ENCODE data around the gene ABHD16A.

The ABHD16A gene

DNA sequence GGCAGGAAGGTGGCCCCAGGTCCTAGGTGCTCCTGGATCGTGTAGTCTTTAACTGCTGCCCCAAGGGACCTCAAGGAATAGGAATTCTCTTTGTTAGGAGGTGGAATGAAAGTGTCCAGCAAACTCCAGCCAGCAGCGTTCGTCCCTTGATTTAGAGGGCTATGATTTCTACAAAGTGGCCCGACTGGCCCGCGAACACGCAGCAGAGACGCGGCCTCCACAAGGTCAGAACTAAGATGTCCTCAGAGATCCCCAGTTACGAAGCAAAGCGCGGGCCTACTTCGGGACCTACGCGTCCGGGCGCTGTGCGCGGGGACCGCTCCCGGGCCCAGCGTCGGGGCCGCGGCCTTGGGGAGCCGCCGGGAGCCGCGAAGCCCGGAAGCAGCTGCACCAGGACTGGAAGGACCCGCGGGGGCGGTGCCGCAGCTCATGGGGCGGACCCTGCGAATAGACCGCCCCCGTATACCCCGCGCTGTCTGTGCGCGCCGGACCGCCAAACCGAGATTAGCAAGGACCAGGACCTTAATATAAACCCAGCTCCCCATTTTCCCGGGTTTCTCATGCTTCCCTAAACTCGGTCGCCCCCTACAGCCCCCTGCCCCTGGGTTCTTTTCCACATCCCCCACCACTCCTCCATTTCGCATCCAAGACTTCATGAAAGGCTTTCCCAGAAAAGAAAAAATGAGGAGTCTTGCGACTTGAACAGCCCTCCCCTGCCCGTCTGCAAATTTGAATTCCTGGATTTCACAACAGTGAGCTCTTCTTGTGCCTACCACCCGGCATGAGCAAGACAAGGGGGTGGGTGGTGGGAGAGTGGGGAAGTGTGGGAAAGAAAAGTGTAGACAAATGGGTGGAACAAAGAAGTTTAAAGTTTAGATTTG lies 42.5 kb downstream of the ABHD16A start, which contains the start of gene C6orf47:
Gene C6orf47, minus strand, starts transcription at position 398 of the 881 bp plus-strand sequence. CDS start 831 bp downstream, outside the sequence.
- peak; percentile 70 for DNase-seq

DNA sequence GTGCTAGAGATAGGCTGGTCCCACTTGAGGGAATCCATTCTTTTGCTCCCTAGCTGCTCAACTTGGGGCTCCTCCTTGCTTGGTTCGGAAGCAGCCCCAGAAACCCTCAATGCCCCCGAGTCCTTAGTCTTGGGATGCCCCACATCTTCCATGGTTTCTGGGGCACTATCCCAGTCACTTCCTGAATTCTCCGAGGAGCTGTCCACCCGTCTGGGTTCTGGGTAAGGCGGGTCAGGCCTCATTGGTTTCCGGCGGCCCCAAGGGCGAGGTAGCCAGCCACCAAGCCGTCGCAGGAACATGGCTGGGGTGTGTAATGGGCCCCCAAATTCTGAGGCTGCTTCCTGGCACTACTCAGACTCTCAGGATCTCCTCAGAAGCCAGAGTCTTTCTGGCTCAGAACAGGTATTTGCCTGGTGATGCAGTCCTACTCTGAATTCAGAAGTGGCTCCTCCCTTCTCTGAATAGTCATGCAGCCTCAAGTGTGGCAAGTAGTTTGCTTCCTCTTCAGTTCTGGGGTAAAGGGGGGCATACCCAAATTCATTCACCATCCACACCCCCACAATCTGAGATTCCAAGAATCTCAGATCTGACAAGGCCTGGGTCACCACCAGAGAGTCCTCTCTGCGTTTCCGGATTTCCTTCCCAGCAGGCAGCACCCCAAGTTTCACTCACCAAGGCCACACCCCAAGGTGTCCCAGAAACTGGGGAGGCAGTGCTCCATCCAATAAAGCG lies 43.3 kb downstream of the ABHD16A start:
- no peak for DNase-seq

DNA sequence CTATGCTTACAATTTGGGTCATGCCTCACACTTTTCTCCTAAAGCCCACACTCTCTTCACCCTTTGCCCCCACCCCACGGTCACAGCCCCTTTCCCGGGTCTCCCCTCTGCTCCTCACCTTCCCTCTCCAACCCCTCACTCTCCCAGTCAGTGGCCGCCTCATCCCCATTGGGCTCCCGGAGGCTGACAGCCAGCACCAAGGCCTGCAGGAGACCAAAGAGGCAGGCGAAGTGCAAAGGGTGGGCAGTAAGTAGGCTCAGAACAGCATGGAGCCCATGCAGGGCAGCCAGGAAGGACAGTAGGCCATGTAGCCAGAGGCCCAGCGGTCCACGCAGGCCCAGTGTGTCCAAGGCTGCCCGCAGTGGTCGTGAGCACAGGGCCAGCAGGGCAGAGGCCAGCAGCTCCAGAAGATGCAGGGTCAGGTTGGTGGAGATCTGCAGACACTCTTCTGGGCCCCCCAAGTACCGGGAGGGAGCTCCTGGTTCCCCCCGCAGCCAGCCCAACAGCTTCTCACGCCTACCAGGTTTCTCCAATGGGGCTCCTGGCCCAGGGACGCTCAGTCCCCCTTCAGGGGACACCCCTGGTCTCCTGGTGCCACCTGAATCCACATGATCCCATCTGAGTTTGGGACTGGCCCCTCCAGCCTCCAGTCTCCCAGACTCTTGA lies 44.0 kb downstream of the ABHD16A start:
- no peak for DNase-seq

DNA sequence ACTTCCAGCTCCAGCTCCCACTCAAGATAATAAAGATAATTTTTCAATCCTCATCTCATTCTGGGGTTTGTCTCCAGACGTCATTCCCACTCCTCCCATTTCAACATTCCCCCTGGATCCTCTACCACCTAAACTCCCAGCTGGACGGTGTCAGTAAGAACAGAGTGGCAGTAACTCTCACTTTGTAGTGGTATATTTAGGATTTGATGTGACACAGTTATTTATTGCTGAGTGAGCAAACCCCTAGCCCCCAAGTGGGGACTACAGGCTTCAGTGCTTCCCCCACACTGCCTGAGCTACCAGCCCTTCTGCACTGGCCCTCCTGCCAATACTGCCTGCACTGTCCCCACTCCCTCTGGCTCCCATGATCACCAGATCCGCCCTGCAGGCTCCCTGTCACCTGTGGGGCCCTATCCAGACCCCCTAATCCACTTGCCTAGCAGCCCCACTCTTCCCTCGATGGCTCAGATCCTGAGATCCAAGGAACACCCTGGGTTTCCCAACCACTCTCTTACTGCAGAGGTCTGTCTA lies 44.9 kb downstream of the ABHD16A start:
- DNase-seq: no peak

DNA sequence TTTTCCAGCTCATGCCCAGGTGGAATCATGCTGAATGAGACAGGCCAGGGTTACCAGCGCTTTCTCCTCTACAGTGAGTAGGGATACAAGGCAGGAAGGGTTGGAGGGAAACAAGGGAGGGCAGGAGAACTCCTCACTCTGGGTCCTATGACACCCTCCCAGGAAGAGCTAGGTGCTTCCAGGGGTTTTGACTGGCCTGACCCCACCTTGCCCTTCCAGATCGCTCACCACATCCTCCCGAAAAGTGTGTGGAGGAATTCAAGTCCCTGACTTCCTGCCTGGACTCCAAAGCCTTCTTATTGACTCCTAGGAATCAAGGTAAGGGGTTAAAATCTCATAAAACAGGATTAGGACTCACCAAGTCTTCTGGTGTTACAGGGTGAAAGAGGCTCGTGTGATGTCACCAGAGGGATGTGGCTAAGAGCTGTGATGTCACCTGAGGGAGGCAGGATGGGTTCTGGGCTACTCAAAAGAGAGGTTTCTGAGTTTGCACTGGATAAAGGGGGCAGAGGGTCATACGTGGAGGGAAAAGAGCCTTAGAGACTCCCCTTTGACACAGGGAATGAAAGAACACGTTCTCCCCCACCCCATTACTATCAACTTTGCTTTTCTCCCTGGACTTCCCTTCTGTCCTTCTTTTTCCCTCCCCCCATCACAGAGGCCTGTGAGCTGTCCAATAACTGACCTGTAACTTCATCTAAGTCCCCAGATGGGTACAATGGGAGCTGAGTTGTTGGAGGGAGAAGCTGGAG lies 45.5 kb downstream of the ABHD16A start:
- no peak for DNase-seq

DNA sequence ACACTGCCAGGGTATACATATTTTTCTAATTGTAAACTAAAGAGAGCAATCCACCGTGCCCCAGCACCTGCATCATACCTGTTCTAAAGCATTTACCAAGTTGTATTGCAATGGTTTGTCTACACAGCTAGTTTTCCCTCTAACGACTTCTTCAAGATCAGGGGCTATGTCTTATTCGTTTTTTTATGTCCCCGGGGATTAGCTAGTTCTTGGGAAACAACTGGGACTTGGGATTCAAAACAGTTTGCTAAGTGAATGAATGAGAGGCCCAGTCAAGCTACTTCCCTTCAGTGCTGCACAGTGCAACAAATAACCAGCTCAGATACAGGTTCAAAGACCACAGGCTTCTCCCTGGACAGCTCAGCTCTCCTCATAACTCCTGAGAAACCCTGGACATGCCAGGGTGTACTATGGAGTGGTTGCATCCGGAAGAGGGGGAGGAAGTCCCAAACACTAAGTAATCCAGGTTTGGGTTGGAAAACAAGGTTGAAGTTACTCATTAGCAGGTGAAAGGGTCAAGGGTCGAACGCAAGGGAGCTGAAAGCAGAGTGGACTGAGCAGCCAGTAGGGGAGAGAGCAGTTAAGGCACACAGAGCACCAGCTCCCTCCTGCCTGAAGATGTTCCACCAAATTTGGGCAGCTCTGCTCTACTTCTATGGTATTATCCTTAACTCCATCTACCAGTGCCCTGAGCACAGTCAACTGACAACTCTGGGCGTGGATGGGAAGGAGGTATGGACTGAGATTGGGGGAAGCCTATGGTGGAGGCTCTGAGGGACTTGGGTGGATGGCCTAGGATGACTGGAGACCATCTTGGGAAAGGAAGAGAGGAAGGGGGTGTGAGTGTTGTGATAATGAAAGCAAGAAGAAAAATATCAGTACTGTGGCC lies 47.5 kb downstream of the ABHD16A start, which contains the start of gene APOM:
Gene APOM, plus strand, starts transcription at position 546 of the 889 bp plus-strand sequence. Its CDS starts 73 bp downstream, at position 619.
- no peak for DNase-seq

DNA sequence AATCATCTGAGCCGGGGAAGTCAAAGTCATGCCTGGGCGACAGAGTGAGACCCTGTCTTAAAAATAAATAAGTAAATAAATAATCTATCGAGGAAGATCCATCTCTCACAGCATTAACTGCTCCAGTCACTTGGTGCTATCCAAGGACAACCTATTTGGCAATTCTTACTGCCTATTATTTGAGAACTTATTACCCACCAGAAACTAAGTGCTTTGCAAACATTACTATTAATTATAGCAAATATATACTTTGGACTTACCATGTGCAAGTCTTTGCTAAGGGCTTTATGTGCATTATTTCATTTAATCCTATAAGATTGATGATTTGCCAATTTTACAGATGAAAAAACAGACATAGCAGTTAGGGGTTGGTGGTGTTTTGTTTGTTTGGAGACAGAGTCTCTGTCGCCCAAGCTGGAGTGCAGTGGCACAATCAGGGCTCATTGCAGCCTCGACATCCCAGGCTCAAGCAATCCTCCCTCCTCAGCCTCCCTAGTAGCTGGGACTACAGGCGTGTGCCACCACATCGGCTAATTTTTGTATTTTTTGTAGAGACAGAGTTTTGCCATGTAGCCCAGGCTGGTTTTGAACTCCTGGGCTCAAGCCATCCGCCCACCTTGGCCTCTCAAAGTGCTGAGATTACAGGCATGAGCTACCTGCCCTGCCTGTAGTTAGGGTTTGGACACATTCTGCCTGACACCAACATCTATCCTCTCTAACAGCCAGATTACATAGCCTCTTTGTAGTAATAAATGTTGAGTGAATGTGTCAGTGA lies 48.4 kb downstream of the ABHD16A start:
- DNase-seq: no peak

DNA sequence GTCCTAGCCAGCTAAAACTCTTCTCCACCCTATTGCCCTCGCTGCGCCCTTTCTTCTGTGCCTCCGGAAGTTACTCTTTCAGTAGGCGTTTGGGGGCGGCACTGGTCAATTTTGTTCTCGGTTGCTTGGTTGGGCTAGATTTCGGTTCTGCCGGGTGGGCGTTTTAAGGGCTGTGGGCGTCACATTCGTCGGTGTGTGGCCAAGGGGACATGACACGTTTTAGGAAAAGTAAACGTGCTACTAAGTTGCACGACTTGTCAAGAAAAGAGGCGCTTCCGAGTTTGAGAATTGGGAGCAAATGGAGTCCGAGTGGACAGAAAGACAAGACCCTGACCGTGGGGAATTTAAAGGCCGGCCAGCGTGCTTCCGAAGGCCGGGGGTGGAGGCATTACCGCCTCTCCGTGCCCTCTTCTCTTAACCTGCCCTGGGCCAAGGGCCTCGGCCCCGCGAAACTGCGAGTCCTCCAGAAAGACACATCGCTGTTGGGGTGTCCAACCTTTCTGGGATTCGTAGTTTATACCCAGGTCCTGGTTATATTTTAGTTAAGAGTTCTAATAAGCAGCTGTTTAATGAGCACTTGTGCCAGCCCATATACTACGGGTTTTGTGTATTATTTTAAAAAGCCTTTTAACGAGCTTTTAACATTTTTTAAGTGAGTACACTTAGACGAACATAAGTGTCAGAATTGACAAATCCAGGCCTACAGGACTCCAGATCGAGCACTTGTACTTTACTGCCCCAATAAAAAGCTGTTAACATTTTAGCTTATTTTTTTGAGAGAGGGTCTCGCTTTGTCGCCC lies 50.0 kb downstream of the ABHD16A start:
- DNase-seq: no peak

DNA sequence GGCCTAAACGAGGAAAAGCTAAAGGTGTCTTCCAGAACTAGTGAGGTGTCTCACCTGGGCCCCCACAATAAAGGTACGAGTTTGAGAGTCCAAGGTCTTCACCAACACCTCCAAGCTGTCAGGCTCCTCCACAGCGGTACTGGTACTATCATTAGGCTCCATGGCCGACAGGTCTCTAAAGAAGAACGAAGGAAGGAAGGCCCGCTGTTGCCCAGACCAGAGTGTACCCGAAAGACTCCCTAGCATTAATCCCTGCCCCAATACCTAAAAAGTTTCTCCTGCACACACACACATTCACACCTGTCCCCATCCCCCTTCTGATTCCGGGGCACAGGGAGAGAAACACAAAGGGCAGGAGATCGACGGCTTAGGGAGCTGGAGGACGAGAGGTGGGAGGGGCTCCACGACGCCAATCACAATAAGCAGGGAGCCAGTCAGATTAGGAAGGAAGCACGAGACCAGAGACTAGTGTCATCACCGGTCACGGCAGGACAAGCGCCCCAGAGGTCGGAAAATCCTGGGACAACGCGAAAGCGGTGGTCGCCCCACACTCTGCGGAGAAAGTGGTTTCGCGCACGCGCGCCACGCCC lies 51.4 kb downstream of the ABHD16A start:
- DNase-seq: peak; percentile 61

DNA sequence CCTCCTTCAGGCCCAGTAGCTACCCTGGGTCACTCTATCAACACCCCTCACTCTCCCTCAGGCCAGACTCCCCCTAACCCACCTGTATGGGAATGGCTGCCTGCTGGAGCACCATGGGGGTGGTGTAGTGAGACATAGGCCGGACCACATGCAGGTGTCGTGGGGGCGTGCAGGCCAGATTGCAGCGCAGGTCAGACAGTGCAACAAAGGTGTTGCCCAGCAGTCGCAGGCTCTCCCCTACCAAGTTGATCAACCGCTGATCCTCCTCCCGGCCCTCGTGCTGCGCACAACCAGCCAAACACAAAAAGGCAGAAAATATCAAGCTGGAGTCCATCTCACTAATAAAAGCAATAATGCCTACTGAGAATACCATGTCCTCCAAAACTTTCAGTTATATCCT lies 57.8 kb downstream of the ABHD16A start:
- DNase-seq: no peak

DNA sequence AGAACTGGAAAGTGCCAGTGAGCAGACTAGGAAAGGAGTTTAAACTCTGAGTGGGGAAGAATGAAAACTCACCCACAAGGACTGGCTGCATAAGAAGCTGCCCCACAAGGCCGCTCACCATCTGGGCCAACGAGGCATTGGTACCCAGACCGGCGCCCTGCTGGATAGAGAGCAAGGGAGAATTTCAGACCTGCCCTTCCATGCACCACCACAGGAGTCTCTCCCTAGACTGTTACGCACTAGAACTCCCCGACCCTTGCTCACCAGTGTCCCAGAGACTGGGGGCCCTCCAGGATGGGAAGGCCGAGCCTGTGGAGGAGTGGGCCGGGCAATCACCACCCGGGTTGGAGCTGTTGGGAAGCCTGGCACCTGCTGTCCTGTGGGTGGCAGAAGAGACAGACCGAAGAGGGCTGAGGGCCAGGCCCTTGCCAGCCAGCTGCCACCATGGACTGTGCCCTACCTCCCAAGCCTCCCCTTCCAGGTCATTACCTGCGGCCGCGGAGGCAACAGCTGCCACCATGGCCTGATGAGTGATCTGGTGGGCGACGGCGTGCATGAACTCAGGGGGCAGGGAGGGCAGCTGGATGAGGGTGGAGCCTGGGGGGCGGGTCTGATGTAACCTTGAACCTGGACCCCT lies 59.2 kb downstream of the ABHD16A start:
- DNase-seq: no peak

DNA sequence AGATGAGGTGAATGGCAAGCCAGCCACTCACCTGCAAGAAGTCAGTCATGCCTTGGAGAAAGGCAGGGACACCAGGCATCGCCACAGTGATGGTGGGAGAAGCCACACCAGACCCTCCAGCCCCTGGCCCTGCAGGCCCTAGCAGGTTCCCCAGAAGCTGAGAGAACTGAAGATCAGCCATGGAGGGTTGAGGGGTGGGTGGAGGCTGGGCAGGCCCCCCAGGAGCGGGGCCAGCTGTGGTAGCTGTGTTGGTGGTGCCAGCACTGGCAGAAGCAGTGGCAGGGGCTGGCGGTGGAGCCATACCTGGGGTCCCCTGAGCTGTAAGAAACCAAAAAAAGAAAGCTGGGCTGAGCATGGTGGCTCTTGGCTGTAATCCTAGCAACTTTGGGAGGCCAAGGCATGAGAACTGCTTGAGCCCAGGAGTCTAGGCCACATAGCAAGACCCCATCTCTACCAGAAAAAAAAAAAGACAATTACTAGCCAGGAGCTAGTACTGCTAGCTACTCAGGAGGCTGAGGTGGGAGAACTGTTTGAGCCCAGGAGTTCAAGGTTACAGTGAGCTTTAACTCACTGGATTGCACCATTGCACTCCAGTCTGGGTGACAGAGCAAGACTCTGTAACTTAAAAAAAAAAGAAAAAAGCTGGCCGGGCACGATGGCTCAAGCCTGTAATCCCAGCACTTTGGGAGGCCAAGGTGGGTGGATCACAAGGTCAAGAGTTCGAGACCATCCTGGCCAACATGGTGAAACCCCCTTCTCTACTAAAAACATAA lies 60.1 kb downstream of the ABHD16A start:
- no peak for DNase-seq

DNA sequence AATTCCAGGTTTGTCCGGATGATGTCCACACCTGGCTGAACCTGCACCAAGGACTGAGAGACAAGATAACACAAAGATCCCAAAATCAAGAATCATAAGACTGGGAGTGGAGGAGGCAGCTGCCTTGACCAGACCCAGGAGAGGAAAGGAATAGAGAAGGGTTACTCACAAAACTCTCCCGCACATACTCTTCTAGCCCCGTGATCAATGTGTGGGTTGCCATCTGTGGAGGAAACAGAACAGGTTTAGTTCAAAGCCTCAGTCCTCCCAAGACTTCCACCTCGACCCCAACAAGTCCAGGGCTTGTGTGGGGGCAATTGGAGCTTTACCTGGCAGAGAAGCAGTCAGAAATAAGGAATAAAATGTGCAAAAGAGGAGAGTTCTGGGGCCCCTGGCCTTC lies 61.8 kb downstream of the ABHD16A start:
- no peak for DNase-seq

DNA sequence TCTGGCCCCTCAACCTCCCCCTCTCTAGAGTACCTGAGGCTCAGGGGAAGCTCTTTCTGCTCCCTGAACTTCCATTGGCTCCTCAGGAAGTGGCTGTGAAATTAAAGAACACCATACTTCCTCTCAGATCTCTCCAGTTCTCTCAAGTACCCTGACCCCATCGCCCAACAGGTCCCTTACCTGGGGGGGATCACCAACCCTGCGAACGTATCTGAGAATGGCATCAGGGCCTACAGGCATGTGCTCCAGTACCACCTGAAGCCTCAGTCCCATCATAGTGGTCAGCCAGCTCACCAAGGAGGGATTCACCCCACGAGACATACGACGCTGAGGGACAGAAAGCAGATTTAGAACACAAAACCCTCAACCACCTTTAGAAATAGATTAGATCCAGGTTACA lies 62.5 kb downstream of the ABHD16A start:
- no peak for DNase-seq

DNA sequence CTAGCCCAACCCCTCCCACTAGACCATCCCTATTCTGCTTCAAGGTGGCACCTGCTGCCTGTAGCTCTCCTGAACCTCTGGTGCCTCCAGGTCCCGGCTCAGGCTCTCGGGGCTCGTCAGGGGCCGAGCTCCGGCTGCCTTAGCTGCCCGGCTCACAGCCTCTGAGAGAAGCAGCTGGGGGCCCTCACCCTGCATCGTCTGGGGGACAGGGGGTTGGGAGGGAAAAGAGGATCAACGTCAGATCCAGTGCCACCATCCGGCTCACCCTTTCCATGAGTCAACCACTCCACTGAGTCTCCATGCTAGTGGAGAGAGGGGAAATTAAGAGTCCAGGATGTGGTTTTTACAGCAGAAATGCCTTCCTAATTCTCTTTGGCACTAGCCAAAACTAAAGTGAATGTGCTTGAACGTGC lies 63.7 kb downstream of the ABHD16A start:
- no peak for DNase-seq

DNA sequence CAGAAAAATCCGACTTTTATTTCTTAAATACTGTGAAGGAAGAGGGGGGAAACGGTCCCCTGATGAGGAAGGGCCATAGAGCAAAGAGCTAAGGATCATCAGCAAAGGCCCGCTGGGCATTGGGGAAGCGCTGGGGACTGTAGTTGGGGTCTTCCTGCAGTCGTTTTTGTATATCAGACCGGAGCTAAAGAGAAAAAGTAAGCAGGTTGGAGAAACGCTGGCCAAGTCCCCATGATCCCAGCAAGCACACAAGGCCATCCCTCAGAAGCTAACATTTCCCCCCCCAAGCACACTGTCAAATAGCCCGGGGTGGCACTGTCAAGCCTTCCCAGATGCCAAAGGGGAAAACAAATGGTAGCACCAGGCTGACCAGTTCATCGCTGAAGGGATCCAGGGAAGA lies 64.1 kb downstream of the ABHD16A start:
- DNase-seq: no peak
